Suprapubic skin (tissue), 3 donors: Measurements from ENCODE around the gene MCAT.

Source experiments
- POLR2A ChIP-seq, 2 donors: fragments of 450-650 bp; IDR thresholded peaks; one replicate each; pipeline ENCODE4 v1.6.1; 2017; ENCODE audit warnings: antibody characterized with exemption in 2 of 2, mild to moderate bottlenecking in 2 of 2, moderate library complexity in 2 of 2
- TF ChIP-seq, protein P1 (sequence below), 2 donors: fragments of 200-600 bp in 1 of 2; fragments of 450-650 bp in 1 of 2; sonication (generic) in 1 of 2; IDR thresholded peaks; one replicate each; pipeline ENCODE4 v1.5.1; 2016 to 2019; ENCODE audit warnings: antibody characterized with exemption in 2 of 2, mild to moderate bottlenecking in 1 of 2, moderate library complexity in 1 of 2

DNA sequence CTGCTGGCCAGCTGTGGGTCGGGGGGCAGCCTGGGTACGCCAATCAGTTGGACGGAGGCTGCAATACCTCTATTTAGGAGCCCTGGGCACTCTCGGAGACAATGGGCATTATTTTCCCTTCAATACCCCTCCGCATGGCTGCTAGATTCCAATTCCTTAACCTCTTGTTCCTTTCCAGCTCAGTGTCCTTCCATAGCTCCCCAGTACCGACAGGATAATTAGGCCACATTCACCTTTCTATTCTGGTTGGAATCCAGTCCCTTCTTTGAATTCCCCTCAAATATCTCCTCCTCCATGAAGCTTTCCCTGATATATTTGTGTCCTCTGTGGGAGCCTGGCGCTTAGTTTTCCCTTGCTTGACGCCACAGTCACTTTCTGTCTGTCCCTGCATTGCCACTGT is 36.9 kb downstream of the MCAT start:
- TF ChIP-seq, protein P1, sequence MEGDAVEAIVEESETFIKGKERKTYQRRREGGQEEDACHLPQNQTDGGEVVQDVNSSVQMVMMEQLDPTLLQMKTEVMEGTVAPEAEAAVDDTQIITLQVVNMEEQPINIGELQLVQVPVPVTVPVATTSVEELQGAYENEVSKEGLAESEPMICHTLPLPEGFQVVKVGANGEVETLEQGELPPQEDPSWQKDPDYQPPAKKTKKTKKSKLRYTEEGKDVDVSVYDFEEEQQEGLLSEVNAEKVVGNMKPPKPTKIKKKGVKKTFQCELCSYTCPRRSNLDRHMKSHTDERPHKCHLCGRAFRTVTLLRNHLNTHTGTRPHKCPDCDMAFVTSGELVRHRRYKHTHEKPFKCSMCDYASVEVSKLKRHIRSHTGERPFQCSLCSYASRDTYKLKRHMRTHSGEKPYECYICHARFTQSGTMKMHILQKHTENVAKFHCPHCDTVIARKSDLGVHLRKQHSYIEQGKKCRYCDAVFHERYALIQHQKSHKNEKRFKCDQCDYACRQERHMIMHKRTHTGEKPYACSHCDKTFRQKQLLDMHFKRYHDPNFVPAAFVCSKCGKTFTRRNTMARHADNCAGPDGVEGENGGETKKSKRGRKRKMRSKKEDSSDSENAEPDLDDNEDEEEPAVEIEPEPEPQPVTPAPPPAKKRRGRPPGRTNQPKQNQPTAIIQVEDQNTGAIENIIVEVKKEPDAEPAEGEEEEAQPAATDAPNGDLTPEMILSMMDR (IDR thresholded peaks at IDR 0.05) = no peak
- no peak for TF ChIP-seq POLR2A (IDR thresholded peaks at IDR 0.05)
